Erythroblast (primary cell): ENCODE measurements around the gene TMEM213.

Source experiments
- GATA1 ChIP-seq: IDR thresholded peaks from 2 replicates; pipeline ENCODE4 v1.6.1; 2011; ENCODE audit warnings: low read depth, mild to moderate bottlenecking, control low read depth, low read length, moderate library complexity
- POLR2A ChIP-seq: IDR thresholded peaks from 2 replicates; pipeline ENCODE4 v1.6.1; 2011; ENCODE audit warnings: mild to moderate bottlenecking, low read length

- TF ChIP-seq POLR2A (no peak), GATA1 (no peak)
These were observed 73.4 kb downstream of the TMEM213 start for GRCh38 chr7:138871065-138871813.
